ENCODE data around the gene PCDH18. TPM values are rescaled to one million over a fixed set of nuclear protein-coding genes. Genes with fewer than 3 reads are reported as not detected.

PCDH18 gene, protein sequence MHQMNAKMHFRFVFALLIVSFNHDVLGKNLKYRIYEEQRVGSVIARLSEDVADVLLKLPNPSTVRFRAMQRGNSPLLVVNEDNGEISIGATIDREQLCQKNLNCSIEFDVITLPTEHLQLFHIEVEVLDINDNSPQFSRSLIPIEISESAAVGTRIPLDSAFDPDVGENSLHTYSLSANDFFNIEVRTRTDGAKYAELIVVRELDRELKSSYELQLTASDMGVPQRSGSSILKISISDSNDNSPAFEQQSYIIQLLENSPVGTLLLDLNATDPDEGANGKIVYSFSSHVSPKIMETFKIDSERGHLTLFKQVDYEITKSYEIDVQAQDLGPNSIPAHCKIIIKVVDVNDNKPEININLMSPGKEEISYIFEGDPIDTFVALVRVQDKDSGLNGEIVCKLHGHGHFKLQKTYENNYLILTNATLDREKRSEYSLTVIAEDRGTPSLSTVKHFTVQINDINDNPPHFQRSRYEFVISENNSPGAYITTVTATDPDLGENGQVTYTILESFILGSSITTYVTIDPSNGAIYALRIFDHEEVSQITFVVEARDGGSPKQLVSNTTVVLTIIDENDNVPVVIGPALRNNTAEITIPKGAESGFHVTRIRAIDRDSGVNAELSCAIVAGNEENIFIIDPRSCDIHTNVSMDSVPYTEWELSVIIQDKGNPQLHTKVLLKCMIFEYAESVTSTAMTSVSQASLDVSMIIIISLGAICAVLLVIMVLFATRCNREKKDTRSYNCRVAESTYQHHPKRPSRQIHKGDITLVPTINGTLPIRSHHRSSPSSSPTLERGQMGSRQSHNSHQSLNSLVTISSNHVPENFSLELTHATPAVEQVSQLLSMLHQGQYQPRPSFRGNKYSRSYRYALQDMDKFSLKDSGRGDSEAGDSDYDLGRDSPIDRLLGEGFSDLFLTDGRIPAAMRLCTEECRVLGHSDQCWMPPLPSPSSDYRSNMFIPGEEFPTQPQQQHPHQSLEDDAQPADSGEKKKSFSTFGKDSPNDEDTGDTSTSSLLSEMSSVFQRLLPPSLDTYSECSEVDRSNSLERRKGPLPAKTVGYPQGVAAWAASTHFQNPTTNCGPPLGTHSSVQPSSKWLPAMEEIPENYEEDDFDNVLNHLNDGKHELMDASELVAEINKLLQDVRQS
- total RNA-seq, result 73.7 and 134 TPM in 2 replicates

GRCh38 chr4:137531986-137532868 lies at the start of gene PCDH18:
TSS of gene PCDH18 (minus strand) at chr4:137532494. CDS start at chr4:137532088, 406 bp downstream.

Measured in aortic smooth muscle cell (primary cell).